Loucy (cell line): ENCODE results near the gene CCDC88C.
A peak's percentile ranks its signal among the peaks of the same experiment; 100 is the strongest.

Source experiments
- H2AFZ ChIP-seq: fragments of 200-600 bp; sonication (generic); 2 replicates; pipeline ENCODE4 v1.6.0; 2016; ENCODE audit warnings: antibody characterized with exemption, mild to moderate bottlenecking, low read length, moderate library complexity
- H3F3A ChIP-seq: fragments of 200-600 bp; 2 replicates; pipeline ENCODE4 v1.6.0; 2016; ENCODE audit warnings: antibody characterized with exemption, low read depth, mild to moderate bottlenecking
- H3K27me3 ChIP-seq: fragments of 200-600 bp; sonication (generic); 2 replicates; pipeline ENCODE4 v1.6.1; 2014; ENCODE audit warnings: low read length, mild to moderate bottlenecking; ENCODE audit not compliant: insufficient read depth, poor library complexity, severe bottlenecking
- H3K36me3 ChIP-seq: fragments of 200-600 bp; sonication (generic); 2 replicates; pipeline ENCODE4 v1.6.1; 2016; ENCODE audit warnings: low read length; ENCODE audit not compliant: insufficient read depth
- H3K4me1 ChIP-seq: fragments of 200-600 bp; sonication (generic); 2 replicates; pipeline ENCODE4 v1.5.1; 2014; ENCODE audit warnings: low read length, mild to moderate bottlenecking; ENCODE audit not compliant: insufficient read depth, poor library complexity, severe bottlenecking
- H3K4me2 ChIP-seq: fragments of 200-600 bp; sonication (generic); 2 replicates; pipeline ENCODE4 v1.6.0; 2014; ENCODE audit warnings: antibody characterized with exemption, low read length, low read depth, mild to moderate bottlenecking; ENCODE audit not compliant: poor library complexity, severe bottlenecking
- H3K4me3 ChIP-seq: fragments of 200-600 bp; sonication (generic); 2 replicates; pipeline ENCODE4 v1.5.1; 2014; ENCODE audit warnings: low read length, mild to moderate bottlenecking, mixed read lengths; ENCODE audit not compliant: poor library complexity, severe bottlenecking
- H3K79me2 ChIP-seq: fragments of 200-600 bp; sonication (generic); 2 replicates; pipeline ENCODE4 v1.6.1; 2014; ENCODE audit warnings: low read length; ENCODE audit not compliant: insufficient read depth
- H3K9ac ChIP-seq: fragments of 200-600 bp; sonication (generic); 2 replicates; pipeline ENCODE4 v1.6.0; 2014; ENCODE audit warnings: mild to moderate bottlenecking, low read depth, low read length, moderate library complexity; ENCODE audit not compliant: poor library complexity, severe bottlenecking
- H3K9me2 ChIP-seq: fragments of 200-600 bp; sonication (generic); replicated peaks from 2 replicates; pipeline ENCODE4 v1.6.1; 2016; ENCODE audit warnings: low read depth, low read length, mixed read lengths
- H3K9me3 ChIP-seq: fragments of 200-600 bp; sonication (generic); 2 replicates; pipeline ENCODE4 v1.6.1; 2014; ENCODE audit warnings: mild to moderate bottlenecking, antibody characterized with exemption, low read length, low read depth; ENCODE audit not compliant: insufficient read depth
- H4K20me1 ChIP-seq: fragments of 200-600 bp; sonication (generic); 2 replicates; pipeline ENCODE4 v1.6.0; 2014; ENCODE audit warnings: antibody characterized with exemption, low read length, mild to moderate bottlenecking; ENCODE audit not compliant: insufficient read depth, poor library complexity, severe bottlenecking
- EZH2phosphoT487 ChIP-seq: fragments of 200-600 bp; IDR thresholded peaks from 2 replicates; pipeline ENCODE4 v1.6.1; 2018; ENCODE audit warnings: antibody characterized with exemption, mild to moderate bottlenecking, moderate library complexity, borderline replicate concordance
- TF ChIP-seq, protein P1 (sequence below): fragments of 200-600 bp; sonication (generic); conservative IDR thresholded peaks from 2 replicates; pipeline ENCODE4 v1.5.1; 2014; ENCODE audit warnings: mild to moderate bottlenecking, antibody characterized with exemption, low read length

The CCDC88C gene

DNA sequence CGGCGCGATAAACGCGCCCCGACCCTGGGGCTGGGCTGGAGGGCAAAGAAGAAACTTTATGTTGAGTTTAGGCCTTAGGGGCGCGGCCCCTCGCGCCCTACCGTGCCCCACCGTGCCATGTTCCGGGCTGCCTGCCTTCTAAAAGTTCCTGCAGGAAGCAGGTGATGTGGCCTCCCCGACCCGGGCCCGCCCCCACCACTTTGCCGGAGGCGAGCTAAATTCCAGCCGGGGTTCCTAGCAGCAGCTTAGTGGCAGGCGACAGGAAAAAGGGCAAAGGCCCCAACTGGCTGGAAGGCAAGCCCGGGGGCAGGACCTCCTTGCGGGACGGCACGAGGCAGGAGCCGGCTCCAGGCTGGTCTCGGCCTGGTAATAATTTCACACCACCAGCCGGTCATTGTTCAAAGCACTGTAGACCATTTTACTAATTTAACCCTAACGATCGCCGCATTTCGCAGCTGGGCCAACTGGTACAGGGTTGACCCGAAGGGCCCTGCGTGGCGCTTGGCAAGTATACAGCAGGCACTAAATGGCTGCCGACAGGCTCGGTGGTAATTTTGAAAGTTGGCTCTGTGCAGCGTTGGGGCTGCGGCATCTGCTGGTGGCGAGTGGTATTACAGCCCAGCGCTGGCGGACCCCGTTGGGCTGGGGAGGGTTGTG, 895 bp upstream of the CCDC88C start:
- H2AFZ ChIP-seq, result peak overlapping the region; percentile 73
- no peaks in the 10 kb centered on the region for H3K9me3 ChIP-seq
- H3K27me3 ChIP-seq, result no peaks in the 10 kb centered on the region
- peaks cover 22% of the 10 kb centered on the region for H4K20me1 ChIP-seq
- peak overlapping the region; percentile 61 for H3K9ac ChIP-seq
- peaks cover 4% of the 10 kb centered on the region for H3F3A ChIP-seq
- H3K4me3 ChIP-seq, result peak overlapping the region; percentile 76
- no peaks in the 10 kb centered on the region for H3K9me2 ChIP-seq
- peaks cover 33% of the 10 kb centered on the region for H3K4me1 ChIP-seq
- TF ChIP-seq EZH2phosphoT487, result no peak
- TF ChIP-seq, protein P1, sequence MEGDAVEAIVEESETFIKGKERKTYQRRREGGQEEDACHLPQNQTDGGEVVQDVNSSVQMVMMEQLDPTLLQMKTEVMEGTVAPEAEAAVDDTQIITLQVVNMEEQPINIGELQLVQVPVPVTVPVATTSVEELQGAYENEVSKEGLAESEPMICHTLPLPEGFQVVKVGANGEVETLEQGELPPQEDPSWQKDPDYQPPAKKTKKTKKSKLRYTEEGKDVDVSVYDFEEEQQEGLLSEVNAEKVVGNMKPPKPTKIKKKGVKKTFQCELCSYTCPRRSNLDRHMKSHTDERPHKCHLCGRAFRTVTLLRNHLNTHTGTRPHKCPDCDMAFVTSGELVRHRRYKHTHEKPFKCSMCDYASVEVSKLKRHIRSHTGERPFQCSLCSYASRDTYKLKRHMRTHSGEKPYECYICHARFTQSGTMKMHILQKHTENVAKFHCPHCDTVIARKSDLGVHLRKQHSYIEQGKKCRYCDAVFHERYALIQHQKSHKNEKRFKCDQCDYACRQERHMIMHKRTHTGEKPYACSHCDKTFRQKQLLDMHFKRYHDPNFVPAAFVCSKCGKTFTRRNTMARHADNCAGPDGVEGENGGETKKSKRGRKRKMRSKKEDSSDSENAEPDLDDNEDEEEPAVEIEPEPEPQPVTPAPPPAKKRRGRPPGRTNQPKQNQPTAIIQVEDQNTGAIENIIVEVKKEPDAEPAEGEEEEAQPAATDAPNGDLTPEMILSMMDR, result peak; percentile 99
- peak overlapping the region; percentile 77 for H3K4me2 ChIP-seq
- no peaks in the 10 kb centered on the region for H3K36me3 ChIP-seq
- H3K79me2 ChIP-seq, result peaks cover 34% of the 10 kb centered on the region

DNA sequence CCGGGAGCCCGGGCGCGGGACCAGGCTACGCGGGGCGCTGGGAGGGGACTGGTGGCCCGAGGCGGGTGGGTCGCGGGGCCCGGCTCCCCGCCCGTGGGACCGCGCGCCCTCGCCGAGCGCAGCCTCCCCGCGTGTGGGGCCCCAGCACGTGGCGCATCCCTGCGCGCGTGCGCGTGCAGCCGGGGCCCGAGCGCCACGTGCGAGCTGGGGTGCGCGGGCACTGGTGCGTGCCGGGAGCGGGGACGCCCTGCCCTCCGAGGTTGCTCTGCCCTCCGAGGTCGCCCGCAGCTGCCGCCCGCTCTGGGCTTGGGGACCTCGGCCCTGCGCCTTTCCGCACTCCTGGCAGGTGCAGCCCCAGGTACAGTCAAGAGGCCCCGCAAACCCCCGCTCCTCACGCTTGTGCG, 365 bp upstream of the CCDC88C start:
- peak overlapping the region; percentile 76 for H3K4me3 ChIP-seq
- H3K4me1 ChIP-seq, result peaks cover 38% of the 10 kb centered on the region
- peaks cover 39% of the 10 kb centered on the region for H3K79me2 ChIP-seq
- peaks cover 4% of the 10 kb centered on the region for H3F3A ChIP-seq
- H3K9me2 ChIP-seq, result no peaks in the 10 kb centered on the region
- peak overlapping the region; percentile 73 for H2AFZ ChIP-seq
- TF ChIP-seq, protein P1, result no peak
- no peak for TF ChIP-seq EZH2phosphoT487
- H3K9ac ChIP-seq, result peak overlapping the region; percentile 61
- H3K9me3 ChIP-seq, result no peaks in the 10 kb centered on the region
- no peaks in the 10 kb centered on the region for H3K36me3 ChIP-seq
- peaks cover 27% of the 10 kb centered on the region for H4K20me1 ChIP-seq
- no peaks in the 10 kb centered on the region for H3K27me3 ChIP-seq
- peak overlapping the region; percentile 77 for H3K4me2 ChIP-seq

DNA sequence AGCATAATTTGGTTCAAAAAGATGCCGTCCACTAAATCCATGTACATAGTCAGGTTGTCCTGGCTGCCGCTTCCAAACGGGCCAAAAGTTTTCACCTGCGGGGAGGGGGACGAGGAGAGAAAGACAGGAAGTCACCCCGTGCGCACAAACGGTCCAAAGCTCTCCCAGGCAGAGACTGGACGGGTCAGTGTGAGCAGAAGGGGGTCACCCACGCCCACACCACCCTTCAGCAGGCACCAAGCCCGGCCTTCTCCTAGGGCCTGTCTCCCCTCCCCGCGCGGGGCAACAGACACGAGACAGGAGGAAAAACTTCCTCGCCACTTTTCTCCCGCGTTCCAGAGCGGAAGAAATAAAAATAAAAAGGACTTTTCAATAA, 888 bp downstream of the CCDC88C start:
- H2AFZ ChIP-seq, result no peak overlapping the region
- no peaks in the 10 kb centered on the region for H3K27me3 ChIP-seq
- H3K4me2 ChIP-seq, result peak overlapping the region; percentile 99
- H3K9me3 ChIP-seq, result no peaks in the 10 kb centered on the region
- peak overlapping the region; percentile 80 for H3K9ac ChIP-seq
- H3K4me1 ChIP-seq, result peaks cover 47% of the 10 kb centered on the region
- no peaks in the 10 kb centered on the region for H3K36me3 ChIP-seq
- H3F3A ChIP-seq, result peaks cover 4% of the 10 kb centered on the region
- peak overlapping the region; percentile 76 for H3K4me3 ChIP-seq
- H3K79me2 ChIP-seq, result peaks cover 51% of the 10 kb centered on the region
- TF ChIP-seq, protein P1, result no peak
- TF ChIP-seq EZH2phosphoT487, result no peak
- H4K20me1 ChIP-seq, result peaks cover 39% of the 10 kb centered on the region
- no peaks in the 10 kb centered on the region for H3K9me2 ChIP-seq
